HCT116 (cell line): ENCODE measurements around the gene LIN9. TPM values are rescaled to one million over a fixed set of nuclear protein-coding genes. Genes with fewer than 3 reads are reported as not detected.

ENCODE experiments used
- ATAC-seq: fragments of 200-7000 bp; cut with Tn5 transposase; 2 replicates; pipeline ENCODE4 v1.9.1; 2020; ENCODE audit warnings: mild to moderate bottlenecking, moderate library complexity
- BruUV-seq: library from RNA; stranded (reverse); fragments of 400-500 nt; replicated peaks from 2 replicates; lab custom pipeline; 2021; lab: Mats Ljungman, UMichigan
- CTCF ChIA-PET: fragments of 300-600 bp; sonication (Branson Sonifier 250); formaldehyde crosslinking; loops from one replicate; lab custom pipeline; 2021; ENCODE audit warnings: antibody characterized with exemption; lab: Charles Lee
- POLR2A ChIA-PET: fragments of 300-600, 350-600 bp; sonication (Branson Sonifier 250); formaldehyde crosslinking; loops from one replicate; lab custom pipeline; 2021; ENCODE audit warnings: antibody characterized with exemption; lab: Charles Lee
- RAD21 ChIA-PET, 2 experiments: fragments of 300-600 bp; sonication (Branson Sonifier 250); formaldehyde crosslinking; loops; one replicate each; lab custom pipeline; 2023; ENCODE audit warnings: low total read pairs in 2 of 2; ENCODE audit not compliant: uncharacterized antibody in 2 of 2, unreplicated experiment in 2 of 2, low non-redundant PET in 1 of 2; lab: Charles Lee
- DNase-seq: peaks from one replicate; pipeline ENCODE4 v3.0.0-alpha.2; 2010; ENCODE audit warnings: low read depth, low spot score
- H2AFZ ChIP-seq: fragments of 200-600 bp; shearing (Covaris generic), sonication (generic); 2 replicates; pipeline ENCODE4 v1.6.1; 2017; ENCODE audit warnings: low read depth, mixed run types, mixed read lengths, antibody characterized with exemption, low read length; ENCODE audit not compliant: poor library complexity, severe bottlenecking
- H3K27ac ChIP-seq: 2 replicates; pipeline ENCODE4 v1.5.1; 2012; ENCODE audit warnings: low read depth, low read length
- H3K27me3 ChIP-seq: fragments of 200-600 bp; sonication (generic); 2 replicates; pipeline ENCODE4 v1.6.1; 2016; ENCODE audit warnings: mixed run types, low read length, mixed read lengths; ENCODE audit not compliant: insufficient read depth
- H3K36me3 ChIP-seq, 2 experiments: fragments of 200-500 bp in 1 of 2; fragments of 200-600 bp in 1 of 2; sonication (Bioruptor generic) in 1 of 2; sonication (generic) in 1 of 2; 2 replicates each; pipeline versions ENCODE4 v1.5.1 to v1.6.1; 2014 to 2016; ENCODE audit warnings: low read length in 2 of 2, inconsistent platforms in 1 of 2, mixed read lengths in 1 of 2, mixed run types in 1 of 2; ENCODE audit not compliant: insufficient read depth in 2 of 2, control insufficient read depth in 1 of 2
- H3K4me1 ChIP-seq, 2 experiments: fragments of 200-600 bp in 1 of 2; sonication (generic) in 1 of 2; 2 replicates each; pipeline versions ENCODE4 v1.5.1 to v1.6.1; 2012 to 2017; ENCODE audit warnings: low read length in 2 of 2, inconsistent platforms in 1 of 2, mild to moderate bottlenecking in 1 of 2, mixed read lengths in 1 of 2, mixed run types in 1 of 2, moderate library complexity in 1 of 2; ENCODE audit not compliant: insufficient read depth in 2 of 2, control insufficient read depth in 1 of 2
- H3K4me2 ChIP-seq: fragments of 200-600 bp; sonication (generic); 2 replicates; pipeline ENCODE4 v1.6.1; 2017; ENCODE audit warnings: mixed run types, low read length, mixed read lengths
- H3K4me3 ChIP-seq, 2 experiments: fragments of 200-600 bp in 1 of 2; sonication (generic) in 1 of 2; replicated peaks in 1 of 2; 2 replicates each; pipeline ENCODE4 v1.5.1; 2011 to 2016; ENCODE audit warnings: low read length in 2 of 2, control low read depth in 1 of 2, low read depth in 1 of 2, mild to moderate bottlenecking in 1 of 2, mixed read lengths in 1 of 2, mixed run types in 1 of 2
- H3K79me2 ChIP-seq: fragments of 200-600 bp; sonication (generic); 2 replicates; pipeline ENCODE4 v1.6.1; 2017; ENCODE audit warnings: mild to moderate bottlenecking, mixed run types, low read length, moderate library complexity, mixed read lengths; ENCODE audit not compliant: insufficient read depth
- H3K9ac ChIP-seq: fragments of 200-600 bp; sonication (generic); 2 replicates; pipeline ENCODE4 v1.6.1; 2016; ENCODE audit warnings: low read length, mixed read lengths
- H3K9me2 ChIP-seq: fragments of 200-600 bp; sonication (generic), shearing (Covaris generic); 2 replicates; pipeline ENCODE4 v1.6.1; 2017; ENCODE audit warnings: mixed run types, mild to moderate bottlenecking, moderate library complexity; ENCODE audit not compliant: insufficient read depth
- H3K9me3 ChIP-seq, 2 experiments: fragments of 200-500 bp in 1 of 2; fragments of 200-600 bp in 1 of 2; sonication (Bioruptor generic) in 1 of 2; sonication (generic) in 1 of 2; 2 replicates each; pipeline ENCODE4 v1.6.1; 2014 to 2017; ENCODE audit warnings: low read length in 2 of 2, mixed read lengths in 2 of 2, inconsistent platforms in 1 of 2, low read depth in 1 of 2, mild to moderate bottlenecking in 1 of 2, mixed run types in 1 of 2, moderate library complexity in 1 of 2; ENCODE audit not compliant: control insufficient read depth in 1 of 2, insufficient read depth in 1 of 2
- H4K20me1 ChIP-seq: fragments of 200-600 bp; sonication (generic), shearing (Covaris generic); 2 replicates; pipeline ENCODE4 v1.6.1; 2017; ENCODE audit warnings: mixed run types, mild to moderate bottlenecking, moderate library complexity; ENCODE audit not compliant: insufficient read depth
- CBX3 ChIP-seq: IDR thresholded peaks from 2 replicates; pipeline ENCODE4 v1.6.1; 2012; ENCODE audit warnings: low read depth
- CEBPB ChIP-seq: IDR thresholded peaks from 2 replicates; pipeline ENCODE4 v1.6.1; 2012; ENCODE audit warnings: low read depth
- ELF1 ChIP-seq: IDR thresholded peaks from 2 replicates; pipeline ENCODE4 v1.6.1; 2012; ENCODE audit warnings: low read depth, borderline replicate concordance
- EZH2 ChIP-seq: fragments of 200-600 bp; sonication (generic); IDR thresholded peaks from 2 replicates; pipeline ENCODE4 v1.6.1; 2017; ENCODE audit warnings: antibody characterized with exemption, mixed run types
- FOSL1 ChIP-seq: IDR thresholded peaks from 2 replicates; pipeline ENCODE4 v1.6.1; 2012; ENCODE audit warnings: low read depth
- POLR2AphosphoS5 ChIP-seq: IDR thresholded peaks from 2 replicates; pipeline ENCODE4 v1.6.1; 2011; ENCODE audit warnings: mild to moderate bottlenecking, low read depth, low read length, moderate library complexity
- RAD21 ChIP-seq: IDR thresholded peaks from 2 replicates; pipeline ENCODE4 v1.6.1; 2012; ENCODE audit warnings: low read depth, mild to moderate bottlenecking
- SIN3A ChIP-seq: IDR thresholded peaks from 2 replicates; pipeline ENCODE4 v1.6.1; 2012; ENCODE audit warnings: low read depth
- SP1 ChIP-seq: IDR thresholded peaks from 2 replicates; pipeline ENCODE4 v1.6.1; 2012; ENCODE audit warnings: low read depth
- TCF7L2 ChIP-seq: IDR thresholded peaks from 2 replicates; pipeline ENCODE4 v1.7.0; 2011; ENCODE audit warnings: borderline replicate concordance, inconsistent platforms; ENCODE audit not compliant: insufficient read depth, insufficient read length; ENCODE audit errors: extremely low read depth
- ZFX ChIP-seq: fragments of 450-650 bp; IDR thresholded peaks from 2 replicates; pipeline ENCODE4 v1.6.1; 2017
- ZNF274 ChIP-seq: fragments of 200-500 bp; sonication (Bioruptor generic); IDR thresholded peaks from 2 replicates; pipeline ENCODE4 v1.6.1; 2014; ENCODE audit warnings: mild to moderate bottlenecking, low read depth, low read length, inconsistent platforms
- intact Hi-C: fragments of 100-400 bp; cut with micrococcal nuclease; formaldehyde crosslinking; loops from 2 replicates; pipeline ENCODE4 v1.10.0; 2022
- total RNA-seq: library from RNA; stranded (reverse); gene quantifications from one replicate; pipeline ENCODE4 v1.2.1, GENCODE V29; 2021; ENCODE audit not compliant: unreplicated experiment
- TF ChIP-seq, protein P1 (sequence below): IDR thresholded peaks from 2 replicates; pipeline ENCODE4 v1.6.1; 2012
- TF ChIP-seq, protein P2 (sequence below): IDR thresholded peaks from 2 replicates; pipeline ENCODE4 v1.6.1; 2011; ENCODE audit warnings: mild to moderate bottlenecking, low read length, moderate library complexity; ENCODE audit not compliant: insufficient replicate concordance; ENCODE audit errors: extremely low read depth

The LIN9 gene
- total RNA-seq, 1 experiment from 2014 or later = 9.3 TPM

DNA sequence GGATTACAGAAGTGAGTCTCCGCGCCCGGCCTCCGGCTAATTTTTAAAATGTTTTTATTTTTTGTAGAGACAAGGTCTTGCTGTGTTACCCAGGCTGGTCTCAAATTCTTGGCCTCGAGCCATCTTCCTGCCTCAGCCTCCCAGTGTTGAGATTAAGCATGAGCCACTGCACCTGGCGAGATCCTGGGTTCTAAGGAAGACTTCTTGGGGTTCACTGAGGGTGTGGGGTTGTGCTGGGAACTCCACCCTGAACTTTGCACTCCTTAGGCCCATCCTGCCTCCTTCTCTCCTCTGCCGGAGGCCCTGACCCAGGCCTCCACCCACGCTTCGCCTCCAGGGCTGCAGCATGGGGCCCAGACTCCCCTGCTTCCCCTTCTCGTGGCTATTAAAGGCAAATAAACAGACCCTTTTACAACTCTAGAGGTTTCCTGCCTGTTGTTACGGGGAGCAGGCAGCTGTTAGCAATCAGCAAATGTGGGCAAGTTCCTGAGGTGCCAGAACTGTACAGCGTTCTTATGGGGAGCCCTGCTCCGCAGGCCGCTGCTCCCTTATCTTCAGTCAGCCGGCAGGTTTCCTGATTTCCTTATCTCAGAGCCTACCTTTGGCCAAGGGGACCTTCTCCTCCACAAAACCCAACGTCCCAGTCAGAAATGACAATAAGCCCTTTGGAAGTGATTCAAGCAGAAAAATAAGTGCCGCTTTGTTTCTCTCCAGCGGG, 41.0 kb upstream of the LIN9 start:
- ChIA-PET CTCF (no interaction called here), POLR2A (no interaction called here), RAD21 (no interaction called here)
- no peak overlapping the region for H2AFZ ChIP-seq
- H3K27ac ChIP-seq = no peak overlapping the region
- H3K27me3 ChIP-seq = no peaks in the 10 kb centered on the region
- H3K9me3 ChIP-seq = no peaks in the 10 kb centered on the region
- H3K79me2 ChIP-seq = no peaks in the 10 kb centered on the region
- no peak overlapping the region for H3K9ac ChIP-seq
- H3K4me1 ChIP-seq = no peaks in the 10 kb centered on the region
- no TSS peak for BruUV-seq
- no peak for DNase-seq
- TF ChIP-seq ELF1 (no peak), CBX3 (no peak), ZFX (no peak), EZH2 (no peak), RAD21 (no peak), TCF7L2 (no peak), CEBPB (no peak), SP1 (no peak), SIN3A (no peak), ZNF274 (no peak), FOSL1 (no peak), POLR2AphosphoS5 (no peak)
- TF ChIP-seq, protein P1, sequence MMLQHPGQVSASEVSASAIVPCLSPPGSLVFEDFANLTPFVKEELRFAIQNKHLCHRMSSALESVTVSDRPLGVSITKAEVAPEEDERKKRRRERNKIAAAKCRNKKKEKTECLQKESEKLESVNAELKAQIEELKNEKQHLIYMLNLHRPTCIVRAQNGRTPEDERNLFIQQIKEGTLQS = no peak
- TF ChIP-seq, protein P2, sequence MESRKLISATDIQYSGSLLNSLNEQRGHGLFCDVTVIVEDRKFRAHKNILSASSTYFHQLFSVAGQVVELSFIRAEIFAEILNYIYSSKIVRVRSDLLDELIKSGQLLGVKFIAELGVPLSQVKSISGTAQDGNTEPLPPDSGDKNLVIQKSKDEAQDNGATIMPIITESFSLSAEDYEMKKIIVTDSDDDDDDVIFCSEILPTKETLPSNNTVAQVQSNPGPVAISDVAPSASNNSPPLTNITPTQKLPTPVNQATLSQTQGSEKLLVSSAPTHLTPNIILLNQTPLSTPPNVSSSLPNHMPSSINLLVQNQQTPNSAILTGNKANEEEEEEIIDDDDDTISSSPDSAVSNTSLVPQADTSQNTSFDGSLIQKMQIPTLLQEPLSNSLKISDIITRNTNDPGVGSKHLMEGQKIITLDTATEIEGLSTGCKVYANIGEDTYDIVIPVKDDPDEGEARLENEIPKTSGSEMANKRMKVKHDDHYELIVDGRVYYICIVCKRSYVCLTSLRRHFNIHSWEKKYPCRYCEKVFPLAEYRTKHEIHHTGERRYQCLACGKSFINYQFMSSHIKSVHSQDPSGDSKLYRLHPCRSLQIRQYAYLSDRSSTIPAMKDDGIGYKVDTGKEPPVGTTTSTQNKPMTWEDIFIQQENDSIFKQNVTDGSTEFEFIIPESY = no peak
- H3K36me3 ChIP-seq = no peaks in the 10 kb centered on the region
- H3K9me2 ChIP-seq = no peaks in the 10 kb centered on the region
- no peak overlapping the region for H3K4me2 ChIP-seq
- no peaks in the 10 kb centered on the region for H4K20me1 ChIP-seq
- no peak overlapping the region for H3K4me3 ChIP-seq
- intact Hi-C loops = no loop called here
- ATAC-seq = no peak
